ENCODE results near the gene SNRNP48.

SNRNP48 gene

GRCh38 chr6:7558781-7559180, 31.2 kb upstream of the SNRNP48 start:
- no peak for DNase-seq (ENCODE audit: low read depth, low spot score)
- TF ChIP-seq CTCF (IDR thresholded peaks at IDR 0.05; ENCODE audit: low read depth, low read length) = no peak
- no peak overlapping the region for H3K4me3 ChIP-seq (ENCODE audit: low read depth, low read length)
- in situ Hi-C loops (cut with HindIII; ENCODE audit: low sequenced_read_pairs) = no loop called here

GRCh38 chr6:7559196-7559595, 30.8 kb upstream of the SNRNP48 start:
- no peak overlapping the region for H3K4me3 ChIP-seq (ENCODE audit: low read depth, low read length)
- TF ChIP-seq CTCF (IDR thresholded peaks at IDR 0.05; ENCODE audit: low read depth, low read length) = no peak
- in situ Hi-C loops (cut with HindIII; ENCODE audit: low sequenced_read_pairs) = no loop called here
- DNase-seq (ENCODE audit: low read depth, low spot score) = no peak

GRCh38 chr6:7559651-7560385, 30.2 kb upstream of the SNRNP48 start:
- H3K4me3 ChIP-seq (ENCODE audit: low read depth, low read length) = no peak overlapping the region
- TF ChIP-seq CTCF (IDR thresholded peaks at IDR 0.05; ENCODE audit: low read depth, low read length) = no peak
- in situ Hi-C loops (cut with HindIII; ENCODE audit: low sequenced_read_pairs) = no loop called here
- no peak for DNase-seq (ENCODE audit: low read depth, low spot score)

GRCh38 chr6:7561153-7561964, 28.6 kb upstream of the SNRNP48 start:
- in situ Hi-C loops (cut with HindIII; ENCODE audit: low sequenced_read_pairs) = no loop called here
- DNase-seq (ENCODE audit: low read depth, low spot score) = no peak
- no peak for TF ChIP-seq CTCF (IDR thresholded peaks at IDR 0.05; ENCODE audit: low read depth, low read length)
- H3K4me3 ChIP-seq (ENCODE audit: low read depth, low read length) = no peak overlapping the region

GRCh38 chr6:7562769-7563168, 27.2 kb upstream of the SNRNP48 start:
- no peak for TF ChIP-seq CTCF (IDR thresholded peaks at IDR 0.05; ENCODE audit: low read depth, low read length)
- H3K4me3 ChIP-seq (ENCODE audit: low read depth, low read length) = no peak overlapping the region
- in situ Hi-C loops (cut with HindIII; ENCODE audit: low sequenced_read_pairs) = no loop called here
- DNase-seq (ENCODE audit: low read depth, low spot score) = no peak

GRCh38 chr6:7566107-7566506, 23.9 kb upstream of the SNRNP48 start:
- TF ChIP-seq CTCF (IDR thresholded peaks at IDR 0.05; ENCODE audit: low read depth, low read length) = no peak
- H3K4me3 ChIP-seq (ENCODE audit: low read depth, low read length) = no peak overlapping the region
- DNase-seq (ENCODE audit: low read depth, low spot score) = no peak
- in situ Hi-C loops (cut with HindIII; ENCODE audit: low sequenced_read_pairs) = no loop called here

Measured in astrocyte of the spinal cord (primary cell).